CD4-positive, alpha-beta T cell treated with Interleukin-12 subunit alpha and Interleukin-12 subunit beta, for 1 hour (primary cell): ENCODE results near the gene NXPE4.
"Not testable (repeated sequence)": the region's sequence is repeated elsewhere in the genome, so short reads cannot be mapped to it uniquely, and the experiment has no call there.

Experiments
- DNase-seq: peaks from one replicate; pipeline ENCODE4 v3.0.0-alpha.2; 2020

NXPE4 gene

GRCh38 chr11:114595571-114595970 is at the start of gene NXPE4:
Gene NXPE4 (minus strand): TSS chr11:114595786. CDS start chr11:114594759, 1,027 bp downstream.
- no peak for DNase-seq

DNA sequence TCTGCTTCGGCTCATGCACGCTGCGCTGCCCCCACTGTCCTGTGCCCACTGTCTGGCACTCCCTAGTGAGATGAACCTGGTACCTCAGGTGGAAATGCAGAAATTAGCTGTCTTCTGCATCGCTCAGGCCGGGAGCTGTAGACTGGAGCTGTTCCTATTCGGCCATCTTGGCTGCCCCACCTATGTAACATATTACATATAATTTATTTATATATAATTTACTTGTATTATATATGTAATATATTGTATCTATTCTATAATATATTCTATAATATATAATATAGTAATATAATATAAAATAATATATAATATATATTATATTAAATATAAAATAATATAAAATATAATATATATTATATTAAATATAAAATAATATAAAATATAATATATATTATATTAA is 43.9 kb upstream of the NXPE4 start:
- DNase-seq: not testable (repeated sequence)

DNA sequence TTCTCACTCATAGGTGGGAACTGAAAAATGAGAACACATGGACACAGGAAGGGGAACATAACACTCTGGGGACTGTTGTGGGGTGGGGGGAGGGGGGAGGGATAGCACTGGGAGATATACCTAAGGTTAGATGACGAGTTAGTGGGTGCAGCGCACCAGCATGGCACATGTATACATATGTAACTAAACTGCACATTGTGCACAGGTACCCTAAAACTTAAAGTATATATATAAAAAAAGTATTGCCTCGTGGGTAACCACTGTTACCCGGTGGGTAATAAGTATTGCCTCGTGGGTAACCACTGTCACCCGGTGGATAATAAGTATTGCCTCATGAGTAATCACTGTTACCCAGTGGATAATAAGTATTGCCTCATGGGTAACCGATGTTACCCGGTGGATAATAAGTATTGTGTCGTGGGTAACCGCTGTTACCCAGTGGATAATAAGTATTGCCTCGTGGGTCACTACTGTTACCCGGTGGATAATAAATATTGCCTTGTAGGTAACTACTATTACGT is 35.9 kb upstream of the NXPE4 start:
- DNase-seq: not testable (repeated sequence)

DNA sequence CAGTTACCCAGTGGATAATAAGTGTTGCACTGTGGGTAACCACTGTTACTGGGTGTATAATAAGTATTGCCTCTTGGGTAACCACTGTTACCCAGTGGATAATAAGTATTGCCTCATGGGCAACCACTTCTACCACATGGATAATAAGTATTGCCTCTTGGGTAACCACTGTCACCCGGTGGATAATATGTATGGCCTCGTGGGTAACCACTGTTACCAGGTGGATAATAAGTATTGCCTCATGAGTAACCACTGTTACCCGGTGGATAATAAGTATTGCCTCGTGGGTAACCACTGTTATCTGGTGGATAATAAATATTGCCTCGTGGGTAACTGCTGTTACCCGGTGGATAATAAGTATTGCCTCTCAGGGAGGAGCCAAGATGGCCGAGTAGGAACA is 29.7 kb upstream of the NXPE4 start:
- no peak for DNase-seq

- DNase-seq: no peak
Measured at GRCh38 chr11:114624455-114625207, 29.0 kb upstream of the NXPE4 start.

DNA sequence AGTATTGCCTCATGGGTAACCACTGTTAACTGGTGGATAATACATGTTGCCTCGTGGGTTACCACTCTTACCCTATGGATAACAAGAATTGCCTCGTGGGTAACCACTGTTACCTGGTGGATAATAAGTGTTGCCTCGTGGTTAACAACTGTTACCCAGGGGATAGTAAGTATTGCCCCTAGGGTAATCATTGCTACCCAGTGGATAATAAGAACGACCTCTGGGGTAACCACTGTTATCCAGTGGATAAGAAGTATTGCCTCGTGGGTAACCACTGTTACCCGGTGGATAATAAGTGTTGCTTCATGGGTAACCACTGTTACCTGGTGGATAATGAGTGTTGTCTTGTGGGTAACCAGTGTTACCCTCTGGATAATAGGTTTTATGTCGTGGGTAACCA is 28.1 kb upstream of the NXPE4 start:
- DNase-seq: no peak

DNA sequence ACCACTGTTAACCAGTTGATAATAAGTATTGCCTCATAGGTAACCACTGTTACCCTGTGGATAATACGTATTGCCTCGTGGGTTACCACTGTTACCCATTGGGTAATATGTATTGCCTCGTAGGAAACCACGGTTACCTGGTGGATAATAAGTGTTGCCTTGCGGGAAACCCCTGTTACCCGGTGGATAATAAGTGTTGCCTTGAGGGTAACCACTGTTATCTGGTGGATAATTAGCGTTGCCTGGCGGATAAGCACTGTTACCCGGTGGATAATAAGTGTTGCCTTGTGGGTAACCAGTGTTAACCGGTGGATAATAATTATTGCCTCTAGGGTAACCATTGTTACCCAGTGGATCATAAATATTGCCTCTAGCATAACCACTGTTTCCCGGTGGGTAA is 27.3 kb upstream of the NXPE4 start:
- no peak for DNase-seq

- DNase-seq: no peak
Measured at GRCh38 chr11:114621950-114622809, 26.6 kb upstream of the NXPE4 start.

DNA sequence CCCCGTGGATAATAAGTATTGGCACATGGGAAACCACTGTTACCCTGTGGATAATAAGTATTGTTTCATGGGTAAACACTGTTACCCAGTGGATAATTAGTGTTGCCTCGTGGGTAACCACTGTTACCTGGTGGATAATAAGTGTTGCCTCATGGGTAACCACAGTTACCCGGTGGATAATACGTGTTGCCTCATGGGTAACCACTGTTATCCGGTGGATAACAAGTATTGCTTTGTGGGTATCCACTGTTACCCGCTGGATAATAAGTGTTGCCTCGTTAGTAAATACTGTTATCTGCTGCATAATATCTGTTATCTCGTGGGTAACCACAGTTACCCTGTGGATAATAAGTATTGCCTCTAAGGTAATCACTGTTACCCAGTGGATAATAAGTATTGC is 25.5 kb upstream of the NXPE4 start:
- no peak for DNase-seq

- DNase-seq: no peak
Measured at GRCh38 chr11:114619659-114620173, 24.1 kb upstream of the NXPE4 start.

GRCh38 chr11:114618139-114618538 is 22.6 kb upstream of the NXPE4 start:
- no peak for DNase-seq

- DNase-seq: no peak
Measured at GRCh38 chr11:114617157-114618124, 21.9 kb upstream of the NXPE4 start.

DNA sequence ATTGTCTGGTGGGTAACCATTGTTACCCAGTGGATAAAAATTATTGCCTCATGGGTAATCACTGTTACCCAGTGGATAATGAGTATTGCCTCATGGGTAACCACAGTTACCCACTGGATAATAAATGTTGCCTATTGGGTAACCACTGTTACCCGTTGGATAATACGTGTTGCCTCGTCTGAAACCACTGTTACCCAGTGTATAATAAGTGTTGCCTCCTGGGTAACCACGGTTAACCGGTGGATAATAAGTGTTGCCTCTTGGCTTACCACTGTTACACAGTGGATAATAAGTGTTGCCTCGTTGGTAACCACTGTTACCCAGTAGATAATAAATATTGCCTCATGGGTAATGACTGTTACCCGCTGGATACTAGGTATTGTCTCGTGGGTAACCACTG is 20.9 kb upstream of the NXPE4 start:
- DNase-seq: no peak

- DNase-seq: no peak
Measured at GRCh38 chr11:114615448-114616361, 20.1 kb upstream of the NXPE4 start.

DNA sequence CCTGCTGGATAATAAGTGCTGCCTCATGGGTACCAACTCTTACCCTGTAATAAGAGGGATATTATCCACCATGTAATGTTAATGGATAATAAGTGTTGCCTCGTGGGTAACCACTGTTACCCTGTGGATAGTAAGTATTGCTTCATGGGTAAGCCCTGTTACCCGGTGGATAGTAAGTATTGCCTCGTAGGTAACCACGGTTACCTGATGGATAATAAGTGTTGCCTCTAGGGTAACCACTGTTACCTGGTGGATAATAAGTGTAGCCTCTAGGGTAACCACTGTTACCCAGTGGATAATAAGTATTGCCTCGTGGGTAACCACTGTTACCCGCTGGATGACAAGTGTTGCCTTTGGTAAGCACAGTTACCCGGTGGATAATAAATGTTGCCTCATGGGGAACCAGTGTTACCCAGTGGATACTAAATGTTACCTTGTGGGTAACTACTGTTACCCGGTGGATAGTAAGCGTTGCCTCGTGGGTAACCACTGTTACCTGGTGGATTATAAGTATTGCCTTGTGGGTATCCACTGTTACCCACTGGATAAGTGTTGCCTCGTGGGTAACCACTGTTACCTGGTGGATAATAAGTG is 18.6 kb upstream of the NXPE4 start:
- no peak for DNase-seq

DNA sequence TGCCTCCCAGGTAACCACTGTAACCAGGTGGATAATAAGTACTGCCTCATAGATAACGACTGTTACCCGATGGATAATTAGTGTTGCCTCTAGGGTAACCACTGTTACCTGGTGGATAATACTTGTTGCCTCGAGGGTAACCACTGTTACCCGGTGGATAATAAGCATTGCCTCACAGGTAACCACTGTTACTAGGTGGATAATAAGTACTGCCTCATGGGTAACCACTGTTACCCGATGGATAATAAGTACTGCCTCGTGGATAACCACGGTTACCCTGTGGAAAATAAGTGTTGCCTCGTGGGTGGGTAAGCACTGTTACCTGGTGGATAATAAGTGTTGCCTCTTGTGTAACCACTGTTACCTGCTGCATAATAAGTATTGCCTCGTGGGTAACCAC is 17.5 kb upstream of the NXPE4 start:
- DNase-seq: not testable (repeated sequence)

DNA sequence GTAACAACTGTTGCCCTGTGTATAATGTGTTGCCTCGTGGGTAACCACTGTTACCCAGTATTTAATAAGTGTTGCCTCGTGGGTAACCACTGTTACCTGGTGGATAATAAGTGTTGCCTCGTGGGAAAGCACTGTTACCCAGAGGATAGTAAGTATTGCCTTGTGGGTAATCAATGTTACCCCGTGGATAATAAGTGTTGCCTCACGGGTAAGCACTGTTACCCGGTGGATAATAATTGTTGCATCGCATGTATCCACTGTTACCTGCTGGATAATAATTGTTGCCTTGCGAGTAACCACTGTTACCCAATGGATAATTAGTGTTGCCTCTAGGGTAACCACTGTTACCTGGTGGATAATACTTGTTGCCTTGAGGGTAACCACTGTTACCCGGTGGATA is 17.1 kb upstream of the NXPE4 start:
- DNase-seq: no peak

- not testable (repeated sequence) for DNase-seq
Measured at GRCh38 chr11:114612199-114612598, 16.6 kb upstream of the NXPE4 start.

DNA sequence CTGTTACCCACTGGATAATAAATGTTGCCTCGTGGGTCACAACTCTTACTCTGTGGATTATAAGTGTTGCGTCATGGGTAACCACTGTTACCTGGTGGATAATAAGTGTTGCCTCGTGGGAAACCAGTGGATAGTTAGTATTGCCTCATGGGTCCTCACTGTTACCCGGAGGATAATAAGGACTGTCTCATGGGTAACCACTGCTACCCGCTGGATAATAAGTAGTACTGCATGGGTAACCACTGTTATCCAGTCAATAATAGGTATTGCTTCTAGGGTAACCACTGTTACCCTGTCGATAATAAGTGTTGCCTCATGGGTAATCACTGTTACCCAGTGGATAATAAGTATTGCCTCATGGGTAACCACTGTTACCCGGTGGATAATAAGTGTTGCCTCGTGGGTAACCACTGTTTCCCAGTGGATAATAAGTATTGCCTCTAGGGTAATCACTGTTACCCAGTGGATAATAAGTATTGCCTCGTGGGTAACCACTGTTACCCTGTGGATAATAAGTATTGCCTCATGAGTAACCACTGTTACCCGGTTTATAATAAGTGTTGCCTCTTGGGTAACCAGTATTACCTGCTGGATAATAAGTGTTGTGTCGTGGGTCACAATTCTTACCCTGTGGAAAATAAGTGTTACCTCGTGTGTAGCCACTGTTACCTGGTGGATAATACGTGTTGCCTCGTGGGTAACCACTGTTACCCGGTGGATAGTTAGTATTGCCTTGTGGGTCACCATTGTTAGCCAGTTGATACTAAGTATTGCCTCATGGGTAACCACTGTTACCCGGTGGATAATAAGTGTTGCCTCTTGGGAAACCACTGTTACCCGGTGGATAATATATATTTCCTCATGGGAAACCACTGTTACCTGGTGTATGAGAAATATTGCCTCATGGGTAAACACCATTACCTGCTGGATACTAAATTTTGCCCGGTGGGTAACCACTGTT is 15.7 kb upstream of the NXPE4 start:
- DNase-seq: no peak

DNA sequence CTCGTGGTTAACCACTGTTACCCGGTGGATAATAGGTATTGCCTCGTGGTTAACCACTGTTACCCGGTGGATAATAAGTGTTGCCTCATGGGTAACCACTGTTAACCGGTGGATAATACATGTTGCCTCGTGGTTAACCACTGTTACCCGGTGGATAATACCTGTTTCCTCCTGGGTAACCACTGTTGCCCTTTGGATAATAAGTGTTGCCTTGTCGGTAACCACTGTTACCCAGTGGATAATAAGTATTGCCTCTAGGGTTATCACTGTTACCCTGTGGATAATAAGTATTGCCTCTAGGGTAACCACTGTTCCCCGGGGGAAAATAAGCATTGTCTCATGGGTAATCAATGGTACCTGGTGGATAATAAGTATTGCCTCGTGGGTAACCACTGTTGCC is 15.0 kb upstream of the NXPE4 start:
- no peak for DNase-seq
